Hematopoietic multipotent progenitor cell treated with erythropoietin and hydrocortisone succinate and interleukin-3 and kit ligand, for 15 days (in vitro differentiated cells): Measurements from ENCODE around the gene C3orf70.

Source experiments
- DNase-seq: peaks from one replicate; pipeline ENCODE4 v3.0.0-alpha.2; 2015; ENCODE audit warnings: low spot score

Gene C3orf70, protein sequence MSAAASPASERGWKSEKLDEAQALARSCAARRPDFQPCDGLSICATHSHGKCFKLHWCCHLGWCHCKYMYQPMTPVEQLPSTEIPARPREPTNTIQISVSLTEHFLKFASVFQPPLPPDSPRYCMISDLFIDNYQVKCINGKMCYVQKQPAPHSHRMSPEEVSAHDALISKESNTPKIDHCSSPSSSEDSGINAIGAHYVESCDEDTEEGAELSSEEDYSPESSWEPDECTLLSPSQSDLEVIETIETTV

DNA sequence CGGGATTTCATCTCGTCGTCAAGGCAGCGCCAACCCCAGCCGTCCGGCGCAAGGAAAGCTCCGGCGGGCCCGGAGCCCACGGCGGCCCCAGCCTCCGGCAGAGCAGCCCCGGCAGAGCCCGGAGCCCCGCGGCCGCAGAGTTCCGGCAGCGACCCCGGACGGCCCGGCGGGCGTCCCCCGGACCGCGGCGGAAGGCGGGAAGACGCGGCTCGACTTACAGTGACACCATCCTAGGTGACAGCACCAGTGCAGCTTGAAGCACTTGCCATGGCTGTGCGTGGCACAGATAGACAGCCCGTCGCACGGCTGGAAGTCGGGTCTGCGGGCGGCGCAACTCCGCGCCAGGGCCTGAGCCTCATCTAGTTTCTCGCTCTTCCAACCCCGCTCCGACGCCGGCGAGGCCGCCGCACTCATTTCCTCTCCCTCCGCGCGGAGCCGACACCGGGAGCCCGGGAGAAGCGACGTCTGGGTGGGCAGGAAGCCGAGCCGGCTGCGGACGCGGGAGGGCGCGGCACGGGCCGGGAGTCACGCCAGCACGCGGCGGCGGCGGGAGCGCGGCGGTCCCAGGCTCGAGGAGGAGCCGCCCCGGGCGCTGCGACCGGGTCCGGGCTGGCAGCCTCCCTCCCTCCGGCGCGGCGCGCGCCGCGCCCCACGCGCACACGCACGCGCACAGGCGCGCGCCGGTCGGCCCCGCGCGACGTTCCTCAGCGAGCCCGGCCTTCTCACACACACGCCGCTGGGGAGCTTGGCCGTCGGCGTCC, at the start of gene C3orf70:
C3orf70 (minus strand) TSS at position 651 of the 761 bp plus-strand sequence; CDS start at position 414, 237 bp downstream.
- no peak for DNase-seq

- no peak for DNase-seq
Observed at GRCh38 chr3:185200639-185201038, 47.8 kb upstream of the C3orf70 start.

DNA sequence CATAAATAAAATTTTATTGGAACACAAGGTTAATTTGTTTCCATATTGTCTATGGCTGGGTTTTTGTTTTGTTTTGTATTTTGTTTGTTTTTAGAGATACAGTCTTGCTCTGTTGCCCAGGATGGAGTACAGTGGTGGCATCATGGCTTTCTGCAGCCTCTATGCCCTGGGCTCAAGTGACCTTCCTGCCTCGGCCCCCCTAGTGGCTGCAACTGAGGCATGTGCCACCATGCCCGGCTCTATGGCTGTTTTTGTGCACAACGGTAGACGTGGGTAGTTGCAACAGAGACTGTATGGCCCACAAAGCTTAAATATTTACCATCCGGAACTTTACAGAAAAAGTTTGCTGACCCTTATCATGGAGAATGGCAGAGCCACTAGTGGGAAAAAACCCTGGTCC, 46.8 kb upstream of the C3orf70 start:
- no peak for DNase-seq

GRCh38 chr3:185199206-185199605, 46.3 kb upstream of the C3orf70 start:
- no peak for DNase-seq

DNA sequence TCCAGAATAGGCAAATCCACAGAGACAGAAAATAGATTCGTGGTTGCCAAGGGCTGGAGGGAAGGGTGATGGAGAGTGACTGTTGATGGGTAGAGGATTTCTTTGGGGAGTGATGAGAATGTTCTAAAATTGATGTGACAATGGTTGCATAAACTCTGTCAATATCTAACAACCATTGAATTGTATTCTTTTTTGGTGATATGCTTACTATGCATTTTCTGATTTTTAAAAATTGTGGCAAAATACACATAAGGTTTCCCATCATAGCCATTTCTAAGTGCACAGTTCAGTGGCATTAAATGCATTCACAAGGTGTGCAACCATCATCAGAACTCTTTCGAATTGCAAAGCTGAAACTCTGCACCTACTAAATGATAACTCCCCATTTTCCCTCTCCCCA, 44.2 kb upstream of the C3orf70 start:
- no peak for DNase-seq

- no peak for DNase-seq
Observed at GRCh38 chr3:185195652-185196051, 42.8 kb upstream of the C3orf70 start.

- no peak for DNase-seq
Observed at GRCh38 chr3:185188816-185189215, 36.0 kb upstream of the C3orf70 start.

GRCh38 chr3:185187391-185187790, 34.5 kb upstream of the C3orf70 start:
- DNase-seq: no peak

- DNase-seq: peak; percentile 55
Observed at GRCh38 chr3:185176750-185177359, 24.0 kb upstream of the C3orf70 start.

DNA sequence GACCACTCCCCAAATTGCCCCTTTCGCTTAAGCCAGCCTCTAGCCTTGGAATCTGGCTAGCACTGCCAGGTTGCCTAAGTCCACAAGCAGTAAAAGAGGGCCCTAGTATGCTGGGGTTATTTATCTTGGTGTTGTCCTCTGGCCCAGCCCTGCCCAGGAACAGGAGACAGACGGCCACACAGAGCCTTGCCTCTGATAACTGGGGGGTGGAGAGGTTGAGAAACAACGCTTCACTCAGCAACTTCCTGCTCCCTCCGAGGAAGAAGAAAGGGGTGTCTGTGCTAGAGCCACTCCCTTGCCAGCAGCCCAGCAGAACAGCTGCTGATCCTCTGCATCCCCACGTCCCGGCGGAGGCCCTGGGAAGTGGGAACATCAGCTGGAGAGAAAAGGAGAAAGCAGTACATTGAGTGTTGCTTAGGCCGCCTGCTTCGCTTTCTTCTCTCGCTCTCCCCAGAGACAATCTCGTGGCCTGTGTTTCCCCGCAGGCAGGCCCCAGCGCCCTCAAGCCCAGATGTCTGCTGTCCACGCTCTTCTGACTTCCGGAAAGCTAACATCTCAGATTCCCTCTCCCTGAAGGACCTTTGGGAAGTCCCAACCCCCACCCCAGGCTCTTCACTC, 22.6 kb upstream of the C3orf70 start:
- peak; percentile 27 for DNase-seq

DNA sequence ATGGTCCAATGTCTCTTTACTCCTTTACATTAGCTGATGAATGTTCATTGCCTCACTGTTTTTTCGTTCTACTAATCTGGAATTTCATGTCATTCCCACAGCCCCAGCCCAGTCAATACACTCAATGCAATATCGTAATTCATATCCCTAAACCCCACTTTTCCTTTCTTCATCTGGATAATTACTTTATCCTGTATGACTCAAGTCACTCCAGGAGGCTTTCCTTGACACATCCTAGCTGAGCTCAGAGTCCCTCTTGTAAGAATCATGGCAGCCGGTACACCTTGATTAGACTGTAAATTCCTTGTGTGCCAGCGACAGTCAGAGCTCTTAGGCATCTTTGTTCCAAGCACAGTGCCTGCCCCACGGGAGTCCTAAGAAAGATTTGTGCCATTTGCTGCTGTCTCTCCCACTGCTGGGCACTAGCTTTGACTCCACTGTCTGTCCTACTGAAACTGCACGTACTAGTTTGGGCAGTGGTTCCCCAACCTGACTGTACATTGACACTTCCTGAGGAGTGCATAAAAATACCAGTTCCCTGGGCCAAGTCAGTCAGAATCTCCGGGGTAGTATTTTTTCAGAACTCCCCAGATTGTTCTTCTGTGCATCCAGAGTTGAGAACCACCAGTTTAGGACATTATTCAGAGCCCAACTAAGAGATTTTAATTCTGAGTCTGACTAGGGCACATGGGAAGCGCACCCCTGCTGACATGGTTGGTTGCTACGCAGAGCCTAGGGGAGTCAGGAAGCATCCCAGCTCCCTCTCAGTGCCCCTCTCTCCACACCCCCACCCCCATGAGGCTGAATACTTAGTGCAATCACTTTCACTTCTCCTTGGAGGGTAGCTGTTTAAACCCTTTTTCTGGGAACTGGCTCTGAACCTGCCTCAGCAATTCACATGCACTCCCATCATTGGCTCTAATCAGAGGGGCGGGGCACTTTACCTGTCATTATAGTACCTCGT, 19.5 kb upstream of the C3orf70 start:
- DNase-seq: no peak

GRCh38 chr3:185164428-185165217, 11.8 kb upstream of the C3orf70 start:
- no peak for DNase-seq

- no peak for DNase-seq
Observed at GRCh38 chr3:185162634-185163033, 9.8 kb upstream of the C3orf70 start.

DNA sequence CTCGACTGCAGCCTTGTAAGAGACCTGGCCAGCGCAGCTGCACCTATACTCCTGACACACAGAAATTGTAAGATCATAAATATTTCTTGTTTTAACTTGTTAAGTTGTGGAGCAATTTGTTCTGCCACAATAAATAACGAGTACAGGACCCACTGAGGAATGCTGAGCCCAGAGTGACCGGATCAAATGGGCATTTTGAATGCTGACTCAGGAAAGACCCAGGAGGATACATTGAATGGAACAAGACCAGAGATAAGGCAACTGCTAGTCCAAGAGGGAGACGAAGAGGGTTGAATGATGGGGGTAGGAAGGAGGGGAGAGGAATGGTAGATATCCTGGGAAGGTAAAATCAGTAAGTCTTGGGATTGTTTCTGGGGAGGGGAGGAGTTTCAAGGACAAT, 8.9 kb upstream of the C3orf70 start:
- DNase-seq: no peak

DNA sequence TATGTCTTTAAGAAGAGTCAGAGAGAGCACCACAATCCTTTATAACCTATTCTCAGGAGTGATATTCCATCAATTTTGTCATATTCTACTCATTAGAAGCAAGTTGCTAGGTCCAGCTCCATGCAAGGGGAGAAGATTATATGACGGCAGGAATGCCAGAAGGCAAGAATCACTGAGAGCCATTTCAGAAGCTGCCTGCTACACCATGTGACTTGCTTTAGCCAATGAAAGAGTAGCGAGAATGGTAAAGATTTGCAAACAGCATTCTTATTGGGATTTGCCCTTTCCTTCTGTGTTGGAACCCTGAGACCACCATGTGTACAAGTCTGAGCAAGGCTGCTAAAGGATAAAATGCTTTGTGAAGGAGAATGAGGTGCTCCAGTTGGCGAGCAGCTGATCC, 4.5 kb upstream of the C3orf70 start:
- no peak for DNase-seq

DNA sequence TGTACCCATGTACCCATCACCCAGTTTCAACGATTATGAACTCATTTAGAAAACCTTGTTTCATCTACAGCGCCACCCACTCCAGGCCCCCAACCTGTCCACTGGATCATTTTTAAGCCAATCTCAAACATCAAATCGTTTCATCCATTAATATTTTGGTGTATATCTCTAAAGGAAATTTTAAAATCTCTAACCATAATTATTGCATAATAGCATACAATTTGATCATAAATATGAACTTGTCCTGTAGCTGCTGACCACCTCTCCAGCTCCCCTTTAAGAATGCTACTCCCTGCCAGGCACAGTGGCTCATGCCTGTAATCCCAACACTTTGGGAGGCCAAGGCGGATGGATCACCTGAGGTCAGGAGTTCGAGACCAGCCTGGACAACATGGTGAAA, 2.8 kb upstream of the C3orf70 start:
- DNase-seq: no peak

GRCh38 chr3:185153861-185154629, 1.2 kb upstream of the C3orf70 start:
- no peak for DNase-seq

- no peak for DNase-seq
Observed at GRCh38 chr3:185153171-185153771, 411 bp upstream of the C3orf70 start.

- no peak for DNase-seq
Observed at GRCh38 chr3:185151964-185152409, 873 bp downstream of the C3orf70 start.
